Measurements from ENCODE around the gene BRD9.

The BRD9 gene

GRCh38 chr5:892394-893136, at the start of gene BRD9, which contains the start of gene TRIP13:
BRD9 (minus strand) TSS chr5:892801; CDS start chr5:892657, 144 bp downstream.
TRIP13 (plus strand) TSS chr5:892884; CDS start chr5:892999, 115 bp downstream.
- in situ Hi-C loops (cut with MboI; ENCODE audit: low sequenced_read_pairs), result no loop called here

GRCh38 chr5:940741-941140, 48.1 kb upstream of the BRD9 start:
- in situ Hi-C loops (cut with MboI; ENCODE audit: low sequenced_read_pairs), result loop anchor here (25.0 kb wide), 1 partner anchor 197 kb away; no protein-coding TSS in a partner anchor

GRCh38 chr5:939368-939767, 46.8 kb upstream of the BRD9 start:
- in situ Hi-C loops (cut with MboI; ENCODE audit: low sequenced_read_pairs), result loop anchor here (25.0 kb wide), 1 partner anchor 198 kb away; no protein-coding TSS in a partner anchor

GRCh38 chr5:937151-937924, 44.7 kb upstream of the BRD9 start:
- in situ Hi-C loops (cut with MboI; ENCODE audit: low sequenced_read_pairs), result loop anchor here (25.0 kb wide), 1 partner anchor 200 kb away; no protein-coding TSS in a partner anchor

GRCh38 chr5:936149-937144, 43.8 kb upstream of the BRD9 start:
- in situ Hi-C loops (cut with MboI; ENCODE audit: low sequenced_read_pairs), result loop anchor here (25.0 kb wide), 1 partner anchor 201 kb away; no protein-coding TSS in a partner anchor

GRCh38 chr5:935510-936084, 43.0 kb upstream of the BRD9 start:
- in situ Hi-C loops (cut with MboI; ENCODE audit: low sequenced_read_pairs), result loop anchor here (25.0 kb wide), 1 partner anchor 202 kb away; no protein-coding TSS in a partner anchor

- in situ Hi-C loops (cut with MboI; ENCODE audit: low sequenced_read_pairs), result loop anchor here (25.0 kb wide), 1 partner anchor 203 kb away; no protein-coding TSS in a partner anchor
Observed at GRCh38 chr5:934381-934967, 41.9 kb upstream of the BRD9 start.

- in situ Hi-C loops (cut with MboI; ENCODE audit: low sequenced_read_pairs), result loop anchor here (25.0 kb wide), 1 partner anchor 203 kb away; no protein-coding TSS in a partner anchor
Observed at GRCh38 chr5:933951-934350, 41.4 kb upstream of the BRD9 start.

GRCh38 chr5:933251-933861, 40.8 kb upstream of the BRD9 start:
- in situ Hi-C loops (cut with MboI; ENCODE audit: low sequenced_read_pairs), result loop anchor here (25.0 kb wide), 1 partner anchor 204 kb away; no protein-coding TSS in a partner anchor

GRCh38 chr5:932628-933250, 40.1 kb upstream of the BRD9 start:
- in situ Hi-C loops (cut with MboI; ENCODE audit: low sequenced_read_pairs), result loop anchor here (25.0 kb wide), 1 partner anchor 205 kb away; no protein-coding TSS in a partner anchor

- in situ Hi-C loops (cut with MboI; ENCODE audit: low sequenced_read_pairs), result loop anchor here (25.0 kb wide), 1 partner anchor 205 kb away; no protein-coding TSS in a partner anchor
Observed at GRCh38 chr5:932151-932627, 39.6 kb upstream of the BRD9 start.

GRCh38 chr5:931570-932145, 39.1 kb upstream of the BRD9 start:
- in situ Hi-C loops (cut with MboI; ENCODE audit: low sequenced_read_pairs), result loop anchor here (25.0 kb wide), 1 partner anchor 206 kb away; no protein-coding TSS in a partner anchor

GRCh38 chr5:930866-931265, 38.3 kb upstream of the BRD9 start:
- in situ Hi-C loops (cut with MboI; ENCODE audit: low sequenced_read_pairs), result loop anchor here (25.0 kb wide), 1 partner anchor 206 kb away; no protein-coding TSS in a partner anchor

- in situ Hi-C loops (cut with MboI; ENCODE audit: low sequenced_read_pairs), result loop anchor here (25.0 kb wide), 1 partner anchor 208 kb away; no protein-coding TSS in a partner anchor
Observed at GRCh38 chr5:929596-929995, 37.0 kb upstream of the BRD9 start.

- in situ Hi-C loops (cut with MboI; ENCODE audit: low sequenced_read_pairs), result loop anchor here (25.0 kb wide), 1 partner anchor 208 kb away; no protein-coding TSS in a partner anchor
Observed at GRCh38 chr5:929182-929581, 36.6 kb upstream of the BRD9 start.

- in situ Hi-C loops (cut with MboI; ENCODE audit: low sequenced_read_pairs), result loop anchor here (25.0 kb wide), 1 partner anchor 210 kb away; no protein-coding TSS in a partner anchor
Observed at GRCh38 chr5:927172-928015, 34.8 kb upstream of the BRD9 start.

Measured in HL-60/S4 (cell line).